Urothelium cell line (cell line): ENCODE results near the gene SLCO3A1.

Experiments used
- DNase-seq: peaks from one replicate; pipeline ENCODE4 v3.0.0; 2011; ENCODE audit warnings: low spot score, mixed read lengths
- FAIRE-seq: peaks from 2 replicates; lab custom pipeline; 2011; peaks lifted over from hg19 to GRCh38; lab: Jason Lieb, UNC

The SLCO3A1 gene

DNA sequence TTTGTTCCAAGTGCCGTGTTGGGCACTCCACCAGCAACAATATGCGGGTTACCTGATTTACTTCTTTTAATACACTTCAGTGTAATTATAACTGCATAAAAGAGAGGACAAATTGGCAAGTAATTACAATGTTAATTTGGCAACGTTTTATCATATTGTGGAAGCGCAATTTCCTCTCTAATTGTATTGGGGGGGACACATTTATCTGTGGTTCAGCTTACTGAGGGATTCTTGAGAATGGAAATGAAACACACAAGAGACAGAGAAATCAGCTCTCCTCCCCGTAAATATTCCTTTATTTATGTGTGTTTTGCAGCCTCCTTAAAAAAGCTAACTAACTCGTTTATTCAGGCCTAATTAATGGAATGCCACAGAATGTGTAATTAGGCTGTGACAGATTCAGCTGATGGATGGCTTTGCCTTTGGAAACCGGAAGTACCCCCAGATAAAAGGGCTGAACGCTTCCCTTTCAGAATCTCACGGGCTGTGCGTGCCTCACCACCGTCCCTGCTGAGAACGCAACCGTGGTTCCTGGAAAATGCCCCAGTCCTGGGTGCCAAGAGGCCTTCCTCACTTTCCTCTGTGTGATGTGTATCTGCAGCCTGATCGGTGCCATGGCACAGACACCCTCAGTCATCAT is 293.1 kb downstream of the SLCO3A1 start:
- DNase-seq (no peak), FAIRE-seq (no peak)

DNA sequence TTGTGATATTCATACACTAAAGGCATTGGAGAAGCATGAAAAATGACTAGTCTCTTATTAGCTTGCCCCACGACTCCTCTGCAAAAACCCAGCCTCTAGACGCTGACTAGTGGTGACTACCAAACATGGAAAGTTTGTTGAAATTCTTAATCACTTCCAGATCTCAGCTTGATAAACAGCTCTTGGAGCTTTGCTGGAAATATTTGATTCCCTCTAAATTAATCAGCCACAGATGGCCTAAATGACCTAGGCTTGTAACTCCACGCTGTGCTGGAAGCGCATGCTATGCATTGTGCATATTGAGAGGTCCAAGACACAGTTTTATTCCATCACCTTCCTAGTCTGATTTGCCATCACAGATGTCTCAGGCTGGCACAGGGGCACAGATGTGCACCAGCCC is 295.5 kb downstream of the SLCO3A1 start:
- FAIRE-seq, result no peak

DNA sequence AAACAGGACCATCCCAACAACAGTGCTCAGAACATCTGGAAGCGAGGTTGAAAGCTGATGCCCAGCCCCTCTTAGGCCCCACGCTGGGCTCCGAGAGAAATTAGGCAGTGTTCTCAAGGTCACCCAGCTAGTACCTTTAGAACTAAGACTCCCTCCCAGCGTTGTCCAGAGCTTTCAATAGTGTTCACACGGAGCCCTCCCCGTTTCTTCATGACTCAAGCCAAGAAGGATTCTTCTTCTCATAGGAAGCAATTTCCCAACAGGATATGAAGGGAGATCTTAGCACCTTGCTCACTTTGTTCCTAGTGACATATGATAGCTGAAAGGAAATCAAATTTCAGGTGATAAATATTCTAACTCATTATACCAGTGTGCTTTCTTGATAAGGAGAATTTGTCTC is 296.0 kb downstream of the SLCO3A1 start:
- FAIRE-seq (no peak), DNase-seq (no peak)

More for the DNA sequence above, 295.5 kb downstream of the SLCO3A1 start:
- no peak for DNase-seq

DNA sequence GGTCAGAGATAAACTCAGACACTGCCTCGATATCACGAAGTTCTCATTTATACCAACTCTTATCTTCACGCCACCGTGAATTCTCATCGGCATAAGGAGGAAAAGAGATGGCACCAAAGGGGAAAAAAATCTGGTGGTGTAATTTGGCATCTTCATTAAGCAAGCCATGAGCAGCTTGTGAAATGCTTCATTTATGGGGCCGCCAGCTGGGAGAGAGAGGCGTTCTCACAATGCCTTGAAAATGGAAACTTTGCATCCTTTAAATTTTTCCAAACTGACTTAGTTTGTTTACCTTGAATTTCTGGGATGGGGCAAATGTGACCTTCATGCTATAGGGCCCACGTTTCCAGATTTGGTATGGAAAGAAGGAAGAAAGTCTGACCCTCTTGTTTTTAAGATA is 297.7 kb downstream of the SLCO3A1 start:
- DNase-seq, result no peak
- FAIRE-seq, result no peak

DNA sequence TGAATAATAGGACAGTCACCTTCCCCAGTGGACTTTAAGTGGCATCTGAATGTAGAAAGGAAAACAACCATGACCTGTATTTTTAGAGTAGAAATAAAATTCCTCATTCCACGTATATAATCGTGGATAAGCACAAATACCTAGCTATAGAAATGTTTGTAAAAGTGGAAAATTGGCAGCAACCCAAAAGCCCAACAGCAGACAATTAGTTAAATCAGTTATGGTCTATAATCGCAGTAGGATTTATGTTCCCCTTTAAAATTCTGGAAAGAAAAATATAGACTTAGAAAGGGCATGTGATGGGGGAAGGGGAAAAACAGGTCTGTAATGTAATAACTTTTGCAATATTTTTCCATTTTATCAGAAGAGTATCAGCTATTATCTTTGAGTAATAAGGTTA is 298.2 kb downstream of the SLCO3A1 start:
- FAIRE-seq (no peak), DNase-seq (no peak)

DNA sequence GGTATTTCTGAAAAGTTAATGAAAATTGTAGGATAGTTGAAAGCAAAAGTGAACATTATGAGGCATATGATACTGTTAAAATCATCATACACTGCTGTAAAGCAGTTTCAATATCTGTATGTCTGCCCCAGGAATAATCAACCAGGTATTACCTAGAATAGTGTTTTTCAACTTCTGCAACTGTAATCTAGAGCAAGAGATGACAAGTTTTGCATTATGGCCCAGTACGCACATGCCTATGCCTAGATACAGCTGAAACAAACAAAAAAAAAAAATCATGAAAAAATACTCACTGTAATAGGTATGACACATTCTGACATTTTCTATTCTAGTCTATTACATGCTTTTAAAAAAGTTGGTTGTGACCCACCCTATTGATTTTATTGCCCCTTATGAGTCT is 299.5 kb downstream of the SLCO3A1 start:
- FAIRE-seq, result no peak

DNA sequence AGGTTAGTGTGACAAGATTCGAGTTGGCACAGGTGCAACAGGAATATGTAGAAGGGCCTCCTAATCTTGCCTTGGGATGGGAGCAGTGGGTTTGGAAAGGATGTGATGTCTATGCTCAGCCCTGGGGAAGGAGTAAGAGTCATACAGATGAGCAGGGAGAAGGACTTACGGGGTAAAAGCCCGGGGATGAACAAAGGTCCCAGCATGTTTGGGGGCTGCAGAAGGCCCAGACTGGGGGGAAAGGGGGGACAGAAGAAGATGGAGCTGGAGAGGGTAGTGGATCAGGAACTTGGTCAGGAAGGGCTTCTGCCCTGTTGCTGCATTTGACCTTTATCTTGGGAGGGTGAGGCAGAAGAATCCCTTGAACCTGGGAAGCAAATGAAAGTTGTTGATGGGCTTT is 300.1 kb downstream of the SLCO3A1 start:
- no peak for DNase-seq
- FAIRE-seq, result no peak

More for the DNA sequence above, 299.5 kb downstream of the SLCO3A1 start:
- no peak for DNase-seq

DNA sequence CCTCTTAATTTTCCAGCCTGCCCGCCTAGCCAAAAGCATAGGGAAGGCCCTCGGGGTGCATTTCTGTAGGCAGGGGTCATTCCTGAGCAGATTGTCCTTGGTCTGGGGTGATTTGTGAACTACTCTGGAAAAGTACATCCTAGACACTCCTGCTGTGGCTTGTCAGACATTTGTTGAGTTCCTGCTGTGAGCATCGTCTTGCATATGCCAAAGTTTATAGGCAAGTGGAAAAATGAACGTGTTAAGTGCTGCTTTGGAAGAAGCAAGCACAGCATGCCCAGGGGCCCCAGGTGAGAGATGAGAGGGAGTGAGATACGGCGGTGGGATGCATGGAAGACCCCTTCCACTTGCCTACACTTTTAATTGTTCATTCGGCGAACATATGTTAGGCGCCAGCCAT is 302.4 kb downstream of the SLCO3A1 start:
- FAIRE-seq (no peak), DNase-seq (no peak)

DNA sequence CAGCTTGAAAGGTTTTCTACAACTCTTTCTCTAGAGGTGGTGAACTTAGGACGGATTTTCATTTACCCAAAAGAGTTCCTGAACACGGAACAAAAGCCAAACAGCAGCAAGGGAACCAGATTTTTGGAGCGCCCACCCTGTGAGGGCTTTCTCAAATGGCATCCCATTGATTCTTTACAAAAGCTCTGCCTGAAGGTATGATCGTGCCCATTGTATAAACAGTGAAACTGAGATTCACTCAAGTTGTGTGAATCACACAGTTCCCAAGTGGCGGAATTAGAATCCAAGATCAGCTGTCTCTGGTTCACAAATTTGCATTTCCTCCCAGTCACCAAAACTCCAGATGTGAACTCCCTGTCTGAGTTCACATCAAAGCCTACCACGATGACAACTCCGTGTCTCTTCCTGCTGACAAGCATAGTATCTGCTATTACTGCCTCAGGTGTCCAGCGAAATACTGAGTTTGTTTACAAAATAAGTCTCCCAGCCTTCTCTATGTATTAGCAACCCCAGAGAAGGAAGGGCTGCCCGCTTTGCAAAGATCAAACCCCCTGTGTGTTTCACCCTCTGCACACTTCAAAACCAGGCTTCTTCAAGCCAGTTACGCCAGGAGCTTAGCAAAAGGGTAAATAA is 304.3 kb downstream of the SLCO3A1 start:
- FAIRE-seq (no peak), DNase-seq (no peak)

DNA sequence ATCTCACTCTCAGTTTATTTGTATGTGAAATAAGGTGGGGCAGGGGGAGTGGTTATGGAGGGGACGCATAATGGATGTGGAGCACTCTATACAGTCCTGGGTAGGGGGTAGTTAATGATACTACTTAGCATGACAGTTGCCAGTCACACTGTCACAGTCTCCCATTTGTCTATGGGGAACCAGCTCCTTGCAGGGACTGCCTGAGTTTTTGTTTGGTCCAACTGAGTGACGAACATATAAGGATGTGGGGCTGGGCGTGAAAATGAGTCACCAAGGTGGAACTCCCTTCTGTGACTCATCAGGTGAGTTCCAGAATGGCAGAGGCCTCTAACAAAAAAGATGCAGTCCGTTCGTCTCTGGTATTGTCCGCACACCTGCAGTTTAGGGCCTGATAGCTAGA is 304.9 kb downstream of the SLCO3A1 start:
- no peak for FAIRE-seq

DNA sequence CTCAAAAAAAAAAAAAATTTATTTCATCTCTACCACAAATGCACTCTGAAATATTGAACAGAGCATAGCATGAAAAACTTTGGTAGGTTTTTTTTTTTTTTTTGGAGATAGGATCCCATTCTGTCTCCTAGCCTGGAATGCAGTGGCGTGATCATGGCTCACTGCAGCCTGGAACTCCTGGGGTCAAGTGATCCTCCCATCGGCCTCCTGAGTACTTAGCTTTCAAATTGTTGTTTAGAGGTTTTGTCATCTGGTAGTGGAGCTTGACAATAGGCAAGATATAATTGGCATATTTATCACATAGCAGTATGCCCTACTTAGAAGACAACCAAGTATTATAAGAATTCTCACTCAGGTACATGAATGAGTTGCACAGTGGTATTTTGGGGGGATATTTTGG is 306.0 kb downstream of the SLCO3A1 start:
- no peak for DNase-seq
- FAIRE-seq, result no peak

More for the DNA sequence above, 304.9 kb downstream of the SLCO3A1 start:
- DNase-seq, result peak; percentile 85

DNA sequence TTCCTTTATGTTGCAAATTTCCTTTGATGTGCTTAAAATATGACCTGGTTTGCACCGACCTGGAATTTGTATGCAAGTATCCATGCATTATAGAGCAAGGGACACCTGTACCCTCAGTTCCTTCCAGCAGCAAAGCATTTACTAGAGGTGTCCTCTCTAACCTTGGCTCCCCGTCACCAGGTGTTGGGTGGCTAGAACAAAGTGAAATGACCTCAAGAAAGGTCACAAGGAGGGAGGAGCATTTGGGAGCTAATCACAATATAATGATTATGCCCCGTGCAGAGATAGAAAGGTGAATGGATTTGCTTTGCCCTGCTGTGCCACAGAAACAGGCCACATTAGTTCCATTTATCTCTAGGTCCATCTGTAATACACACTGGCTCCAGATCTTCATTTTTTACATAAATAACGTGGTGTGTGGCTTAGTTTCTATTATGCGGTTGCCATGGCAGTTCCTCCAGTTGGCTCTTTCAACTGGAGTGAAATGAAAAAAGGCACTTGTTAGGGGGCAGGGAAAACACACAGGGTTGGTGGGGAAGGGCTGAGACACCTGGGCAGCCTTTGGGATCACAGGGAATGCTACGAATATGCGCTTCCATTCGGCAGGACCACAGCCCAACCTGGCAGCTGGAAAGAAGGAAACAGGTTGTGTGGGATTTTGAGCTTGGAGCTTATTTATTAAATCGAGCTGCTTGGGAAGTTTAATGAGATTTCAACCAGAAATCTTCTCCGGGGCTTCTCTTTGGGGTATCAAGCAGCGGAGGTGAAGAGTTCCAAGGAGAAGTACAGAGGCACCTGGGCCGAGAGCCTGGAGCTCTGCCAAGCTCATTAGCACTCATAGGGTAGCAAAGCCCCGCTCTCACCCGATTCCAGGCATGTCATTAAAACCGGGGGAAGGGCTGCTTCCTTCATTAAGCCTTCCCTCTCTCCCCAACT is 306.7 kb downstream of the SLCO3A1 start:
- FAIRE-seq (no peak), DNase-seq (no peak)

DNA sequence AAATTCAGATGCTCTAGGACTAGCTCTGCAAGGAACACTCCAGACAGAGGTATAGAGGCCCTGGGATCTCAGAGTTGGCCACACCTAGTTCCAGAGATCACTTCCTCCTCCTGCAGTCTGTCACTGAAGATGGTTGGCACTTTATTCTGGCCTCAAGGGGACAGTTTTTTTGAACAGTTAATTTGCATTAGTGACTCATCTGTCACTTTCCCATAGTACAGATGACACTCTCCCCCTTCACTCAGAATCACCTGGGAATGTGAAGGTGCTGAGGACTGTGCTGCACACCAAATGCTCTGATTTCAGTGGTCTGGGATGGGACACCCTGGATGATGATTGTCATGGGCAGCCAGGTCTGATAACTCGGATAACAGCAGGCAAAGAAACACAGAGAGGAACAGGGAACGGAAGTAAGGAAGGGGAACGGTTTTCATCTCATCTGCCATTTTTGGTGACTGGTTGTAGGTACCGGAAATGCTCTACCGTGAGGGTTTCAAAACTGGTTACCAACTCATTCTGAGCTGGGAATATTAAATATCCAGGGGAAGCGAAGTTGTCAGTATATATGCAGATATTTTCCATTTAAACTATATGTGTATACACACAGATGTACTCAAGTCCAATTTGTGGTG is 307.6 kb downstream of the SLCO3A1 start:
- no peak for FAIRE-seq
- DNase-seq, result no peak

DNA sequence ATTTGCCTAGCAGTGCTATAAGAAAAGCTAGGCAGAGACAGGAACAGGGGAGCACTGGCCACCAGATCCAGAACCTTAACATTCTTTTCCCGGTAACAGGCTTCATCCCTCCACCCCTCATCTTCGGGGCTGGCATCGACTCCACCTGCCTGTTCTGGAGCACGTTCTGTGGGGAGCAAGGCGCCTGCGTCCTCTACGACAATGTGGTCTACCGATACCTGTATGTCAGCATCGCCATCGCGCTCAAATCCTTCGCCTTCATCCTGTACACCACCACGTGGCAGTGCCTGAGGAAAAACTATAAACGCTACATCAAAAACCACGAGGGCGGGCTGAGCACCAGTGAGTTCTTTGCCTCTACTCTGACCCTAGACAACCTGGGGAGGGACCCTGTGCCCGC is 309.1 kb downstream of the SLCO3A1 start:
- DNase-seq, result no peak
- no peak for FAIRE-seq

DNA sequence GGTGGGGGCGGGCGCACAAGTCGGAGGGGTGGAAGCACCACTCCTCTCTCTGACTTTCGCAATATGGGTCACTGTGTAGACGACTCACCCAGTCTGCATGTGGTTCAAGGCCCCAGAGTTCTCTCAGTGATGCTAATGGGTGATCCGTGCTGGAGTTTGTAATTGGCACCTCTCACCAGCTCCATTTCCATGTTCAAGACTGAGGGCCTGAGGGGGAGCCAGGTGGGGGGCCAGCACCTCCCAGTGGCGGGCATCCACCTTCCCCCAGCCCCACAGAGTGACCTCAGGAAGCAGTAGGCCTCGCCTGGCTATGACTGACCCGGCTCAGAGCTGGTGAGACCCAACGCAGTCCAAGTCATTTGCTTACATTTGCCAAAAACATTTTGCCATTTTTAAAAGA is 310.1 kb downstream of the SLCO3A1 start:
- no peak for FAIRE-seq
- DNase-seq, result peak; percentile 11

DNA sequence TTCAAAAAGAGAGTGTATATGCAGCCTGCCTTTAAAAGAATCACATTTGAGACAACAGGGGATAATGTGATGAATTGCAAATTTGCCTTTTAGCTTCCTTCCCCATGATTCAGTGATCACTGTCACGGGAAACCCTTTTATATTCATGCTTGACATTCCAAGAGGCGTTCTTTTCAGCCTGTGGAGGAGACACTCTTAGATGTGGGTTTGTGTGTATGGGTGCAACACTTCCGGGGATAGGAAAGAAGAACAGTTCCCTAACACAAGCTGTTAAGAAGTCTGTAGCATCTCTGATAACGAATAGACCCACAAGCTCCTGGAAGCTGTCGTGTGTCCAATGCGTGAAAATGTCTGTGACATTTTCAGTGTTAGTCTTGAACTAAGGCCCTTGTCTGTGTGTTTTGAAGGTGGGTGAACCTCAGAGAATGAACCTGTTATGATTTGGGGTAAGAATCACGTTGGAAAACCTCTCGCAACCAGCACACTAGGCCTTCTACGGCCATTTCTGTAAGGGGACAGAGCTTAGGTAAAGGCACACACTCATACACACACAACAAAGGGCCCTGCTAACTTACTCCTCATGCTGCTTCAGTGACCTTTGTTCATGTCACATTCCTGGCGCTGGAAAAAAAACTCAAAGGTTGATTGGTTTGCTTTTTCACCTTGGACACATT is 311.0 kb downstream of the SLCO3A1 start:
- FAIRE-seq, result peak; percentile 20

DNA sequence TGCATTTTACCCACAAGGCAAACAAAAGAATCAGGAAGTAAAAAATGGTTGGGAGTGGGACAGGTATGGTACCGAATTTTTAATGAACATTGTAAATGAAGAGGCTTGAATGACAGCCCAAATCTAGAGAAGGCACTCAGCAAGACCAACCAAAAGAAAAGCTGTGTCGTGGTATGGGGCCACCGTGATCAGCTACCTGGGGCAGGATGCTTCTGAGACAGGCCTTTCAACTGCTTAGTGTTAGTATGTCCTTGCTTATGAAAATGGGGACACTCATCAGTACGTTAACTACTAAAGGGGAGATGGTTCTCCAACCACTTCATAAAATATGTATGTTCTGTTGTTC is 311.5 kb downstream of the SLCO3A1 start:
- no peak for DNase-seq
- no peak for FAIRE-seq

More for the DNA sequence above, 311.0 kb downstream of the SLCO3A1 start:
- DNase-seq, result peak; percentile 65

DNA sequence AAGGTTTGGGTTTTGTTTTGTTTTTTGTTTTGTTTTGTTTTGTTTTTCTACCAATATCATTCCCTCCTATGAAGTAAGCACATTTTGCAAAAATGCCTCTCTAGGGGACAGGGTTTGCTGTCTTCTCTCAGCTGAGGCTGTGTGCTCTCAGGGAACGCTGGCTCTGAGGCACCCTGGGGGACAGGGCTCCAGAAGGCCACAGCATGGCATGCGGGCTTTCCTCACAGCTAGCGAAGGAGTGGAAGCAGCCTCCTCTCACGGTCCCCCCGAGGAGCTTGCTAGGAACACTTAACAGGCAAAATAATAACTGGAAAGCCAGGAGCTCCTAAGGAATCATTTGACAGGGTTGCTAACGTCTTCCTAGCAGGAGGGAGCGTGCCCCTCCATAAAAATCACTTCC is 312.5 kb downstream of the SLCO3A1 start:
- FAIRE-seq (no peak), DNase-seq (no peak)

DNA sequence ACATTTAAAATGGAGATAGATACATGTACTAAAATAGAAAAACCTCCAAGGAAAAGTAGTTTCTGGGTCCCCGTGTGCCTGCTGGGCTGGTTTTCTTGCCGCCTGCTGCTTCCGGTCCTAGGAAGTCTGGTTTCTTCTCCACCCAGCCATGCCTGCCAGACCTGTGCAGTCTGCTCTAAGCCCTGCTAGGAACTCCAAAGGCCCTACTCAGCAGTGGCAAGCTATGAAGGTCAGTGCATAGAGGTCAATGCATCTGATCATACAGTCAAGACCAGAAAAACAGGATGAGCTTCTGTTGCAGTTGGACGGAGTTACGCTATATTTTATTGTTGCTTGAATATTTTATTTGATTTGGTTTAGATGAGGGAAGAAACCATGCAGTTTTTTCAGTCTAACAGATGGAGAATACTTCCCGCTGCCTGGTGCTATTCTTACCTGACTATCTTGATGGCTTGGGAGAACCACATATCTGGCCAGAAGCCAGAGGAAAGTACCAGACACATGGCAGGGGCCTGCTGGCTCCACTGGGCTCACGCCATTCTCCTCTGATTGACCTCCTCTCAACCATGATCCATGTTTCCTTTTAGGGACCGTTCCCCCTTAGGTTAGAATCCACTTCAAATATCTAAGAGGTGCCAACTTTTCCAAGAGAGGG is 313.4 kb downstream of the SLCO3A1 start:
- FAIRE-seq (no peak), DNase-seq (no peak)

DNA sequence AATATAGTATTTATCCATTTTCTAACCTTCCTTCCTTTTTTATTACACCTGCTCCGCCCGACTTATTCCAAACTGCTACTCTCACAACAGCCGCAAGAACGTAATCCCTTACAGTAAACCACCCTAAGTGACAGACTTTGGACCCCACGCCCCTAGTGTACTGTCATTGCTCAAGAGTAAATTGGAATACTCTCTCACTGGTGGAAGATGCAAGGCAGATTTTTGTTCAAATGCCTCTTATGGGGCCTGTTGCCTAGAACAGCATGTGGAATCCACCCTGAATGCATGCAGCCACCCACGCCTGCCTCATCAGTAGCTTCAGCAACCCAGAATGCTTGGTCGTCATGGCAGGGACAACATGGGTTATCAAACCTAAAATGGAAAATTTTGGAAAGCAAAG is 313.9 kb downstream of the SLCO3A1 start:
- FAIRE-seq (no peak), DNase-seq (no peak)
